ENCODE measurements around the gene LRRC3C.

DNA sequence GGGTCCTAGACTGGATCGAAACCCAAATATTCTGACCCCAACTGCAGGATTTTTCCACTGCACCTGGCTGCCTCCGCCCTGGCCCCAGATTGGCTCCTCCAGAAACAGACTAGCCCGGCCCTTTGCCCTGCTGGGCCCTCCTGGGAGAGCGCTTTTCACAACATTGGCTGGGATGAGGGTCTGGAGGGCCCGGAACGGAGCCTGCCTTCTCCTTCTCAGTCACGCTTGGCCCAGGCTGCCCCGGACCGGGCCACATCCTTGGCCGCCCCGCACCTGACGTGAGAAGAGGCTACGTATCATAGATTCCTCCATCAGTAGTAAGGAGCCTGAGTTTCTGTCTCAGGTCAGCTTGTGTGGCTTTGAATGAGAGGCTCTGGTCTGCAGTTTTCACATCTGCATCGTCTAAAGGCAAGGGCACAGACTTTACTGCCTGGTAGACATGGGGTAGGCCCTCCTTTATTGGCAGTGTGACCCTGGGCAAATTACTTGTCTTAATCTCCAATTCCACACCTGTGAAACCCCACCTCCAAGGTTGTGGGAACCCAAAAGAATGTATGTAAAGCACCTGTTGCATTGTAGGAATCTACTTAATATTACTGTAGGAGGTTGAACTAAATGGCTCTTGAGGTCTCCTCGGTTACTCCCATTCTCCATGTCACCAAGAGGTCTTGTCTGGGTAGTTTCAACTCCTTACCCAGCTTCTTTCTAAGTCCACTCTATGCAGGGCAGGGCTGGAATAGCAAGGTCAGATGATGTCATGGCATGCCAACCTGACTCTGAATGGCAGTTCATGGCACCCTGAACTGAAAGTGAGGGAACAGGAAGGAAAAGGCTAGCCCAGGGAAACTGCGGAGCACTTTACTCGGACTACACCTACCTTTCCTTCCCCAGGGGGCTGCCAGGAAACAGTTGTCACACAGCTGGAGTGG is 661 bp downstream of the LRRC3C start:
- TF ChIP-seq POLR2AphosphoS5 (IDR thresholded peaks at IDR 0.05; ENCODE audit: low read depth, low read length) (no peak), SIN3A (IDR thresholded peaks at IDR 0.05; ENCODE audit: borderline replicate concordance, insufficient read depth, low read length) (no peak), TAF1 (IDR thresholded peaks at IDR 0.05; ENCODE audit: borderline replicate concordance, insufficient read depth, low read length) (no peak)

Data from PFSK-1 (cell line).